Cardiac fibroblast (primary cell): ENCODE results near the gene ZNHIT2.

ENCODE experiments used
- DNase-seq, 2 donors: peaks; one replicate each; pipeline versions ENCODE4 v3.0.0 to v3.0.0-alpha.2; 2010; ENCODE audit warnings: low read depth in 2 of 2
- H3K4me3 ChIP-seq, 2 donors: replicated peaks in 1 of 2; 1 replicate in 1 of 2; 2 replicates in 1 of 2; pipeline ENCODE4 v1.5.1; 2011; ENCODE audit warnings: low read depth in 2 of 2, low read length in 2 of 2, mild to moderate bottlenecking in 2 of 2, moderate library complexity in 1 of 2
- CTCF ChIP-seq: IDR thresholded peaks from one replicate; pipeline ENCODE4 v1.5.1; 2011; ENCODE audit warnings: low read depth, mild to moderate bottlenecking, low read length, inconsistent platforms

Gene ZNHIT2

GRCh38 chr11:65112546-65113360, 4.7 kb downstream of the ZNHIT2 start:
- peak; percentile 43 for TF ChIP-seq CTCF
- peak; percentile 40 to 50 for DNase-seq
- peak overlapping the region; percentile 49 to 59 for H3K4me3 ChIP-seq

DNA sequence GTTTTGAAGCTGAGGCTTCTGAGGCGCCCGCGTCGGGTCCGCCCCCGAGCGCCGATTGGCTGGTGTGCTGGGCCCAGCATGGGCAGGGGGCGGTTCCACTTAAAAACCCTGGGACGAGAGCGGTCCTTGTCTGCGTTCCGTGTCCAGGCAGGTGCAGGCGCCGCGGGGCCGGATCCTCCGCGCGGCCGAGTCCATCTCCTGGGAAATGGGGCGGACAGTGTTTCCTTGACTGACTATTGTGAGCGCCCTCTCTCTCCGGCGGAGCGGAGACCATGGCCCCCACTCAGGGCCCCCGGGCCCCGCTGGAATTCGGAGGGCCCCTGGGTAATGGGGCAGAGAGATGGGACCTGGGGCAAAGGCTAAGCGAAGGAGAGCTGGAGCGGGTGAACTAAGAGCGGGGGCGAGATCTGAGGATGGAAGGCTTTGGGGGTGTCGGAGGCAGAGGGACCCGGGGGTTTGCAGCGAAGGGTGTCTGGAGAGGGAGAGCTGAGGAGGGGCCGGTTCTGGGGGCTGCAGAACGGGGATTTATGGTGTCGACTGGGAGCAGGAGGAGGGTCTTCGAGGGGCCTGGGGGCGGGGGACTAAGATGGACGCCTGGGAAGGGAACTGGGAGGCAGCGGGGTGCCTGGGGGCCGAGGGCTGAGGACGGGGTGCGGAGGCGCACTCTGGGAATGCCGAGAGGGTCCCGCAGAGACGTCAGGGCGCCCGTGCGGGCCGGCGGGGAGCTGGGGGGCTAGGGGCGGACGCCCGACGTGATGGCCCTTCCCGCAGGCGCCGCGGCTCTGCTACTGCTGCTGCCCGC, 5.6 kb downstream of the ZNHIT2 start, which contains the start of gene TM7SF2:
Gene TM7SF2, plus strand, starts transcription at position 129 of the 802 bp plus-strand sequence. Its CDS starts 144 bp downstream, at position 273.
- peak within 1 kb of the TSS; percentile 49 to 59 for H3K4me3 ChIP-seq
- DNase-seq, result peak; percentile 92 to 94
- TF ChIP-seq CTCF, result no peak

DNA sequence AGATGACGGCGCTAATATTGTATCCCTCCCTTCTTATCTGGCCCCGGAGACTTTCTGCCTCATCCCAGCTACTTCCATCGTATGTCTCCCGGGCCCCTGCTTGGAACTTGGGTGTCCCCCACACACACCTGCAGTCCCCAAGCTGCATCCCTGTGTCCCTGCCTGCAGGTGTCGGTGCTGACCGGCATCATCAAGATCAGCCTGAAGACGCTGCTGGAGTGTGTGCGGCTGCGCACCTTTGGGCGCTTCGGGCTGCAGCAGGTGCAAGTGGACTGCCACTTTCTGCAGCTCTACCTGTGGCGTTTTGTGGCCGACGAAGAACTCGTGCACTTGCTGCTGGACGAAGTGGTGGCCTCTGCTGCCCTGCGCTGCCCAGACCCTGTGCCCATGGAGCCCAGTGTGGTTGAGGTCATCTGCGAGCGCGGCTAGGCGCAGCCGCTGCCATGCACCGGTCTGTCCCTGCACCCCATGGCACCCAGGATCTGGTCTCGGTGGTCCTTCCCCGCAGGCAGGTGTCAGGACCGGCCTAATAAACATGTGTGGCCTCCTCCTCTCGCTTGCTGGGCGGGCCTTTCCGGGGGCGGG, 6.2 kb downstream of the ZNHIT2 start:
- no peak for DNase-seq
- TF ChIP-seq CTCF, result no peak
- no peak overlapping the region for H3K4me3 ChIP-seq

- no peak overlapping the region for H3K4me3 ChIP-seq
- peak; percentile 98 for TF ChIP-seq CTCF
- peak; percentile 87 for DNase-seq
Observed at GRCh38 chr11:65110354-65110861, 7.1 kb downstream of the ZNHIT2 start.

DNA sequence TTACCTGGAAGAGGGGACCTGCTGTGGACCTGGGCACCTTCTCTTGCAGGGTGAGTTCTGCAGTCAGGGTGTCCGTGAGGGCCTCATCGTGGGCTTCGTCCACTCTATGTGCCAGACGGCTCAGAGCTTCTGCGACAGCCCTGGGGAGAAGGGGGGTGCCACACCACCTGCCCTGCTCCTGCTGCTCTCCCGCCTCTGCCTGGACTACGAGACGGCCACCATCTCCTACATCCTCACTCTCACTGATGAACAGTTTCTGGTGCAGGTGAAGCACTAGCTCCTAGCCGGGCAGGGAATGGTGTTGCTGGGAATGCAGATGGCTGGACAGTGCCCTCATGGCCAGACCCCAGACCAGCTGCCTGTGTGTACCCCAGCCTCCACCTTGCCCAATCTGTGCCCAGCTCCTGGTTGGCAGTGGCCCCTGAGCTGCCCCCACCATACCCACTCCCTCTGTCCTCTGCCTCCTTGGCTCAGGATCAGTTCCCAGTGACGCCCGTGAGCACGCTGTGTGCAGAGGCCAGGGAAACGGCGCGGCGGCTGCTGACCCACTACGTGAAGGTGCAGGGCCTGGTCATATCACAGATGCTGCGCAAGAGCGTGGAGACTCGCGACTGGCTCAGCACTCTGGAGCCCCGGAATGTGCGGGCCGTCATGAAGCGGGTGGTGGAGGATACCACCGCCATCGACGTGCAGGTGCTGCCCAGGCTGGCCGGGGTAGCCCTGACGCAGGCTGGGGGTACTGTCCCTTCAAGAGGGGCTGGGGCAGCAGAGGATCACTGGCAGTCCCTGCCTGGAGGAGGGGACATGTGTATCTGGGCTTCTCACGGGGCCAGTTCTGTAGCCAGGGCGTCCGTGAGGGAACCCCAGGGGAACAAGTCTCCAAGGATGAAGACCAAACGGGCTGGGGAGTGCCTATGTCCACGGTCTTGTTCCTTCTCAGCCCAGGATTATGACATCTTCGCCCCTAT, 8.0 kb downstream of the ZNHIT2 start:
- no peak for TF ChIP-seq CTCF

More for the DNA sequence above, 8.0 kb downstream of the ZNHIT2 start:
- no peak for DNase-seq
- H3K4me3 ChIP-seq, result no peak overlapping the region
